Neural crest cell (in vitro differentiated cells): ENCODE results near the gene KBTBD12. TPM values are rescaled to one million over a fixed set of nuclear protein-coding genes. Genes with fewer than 3 reads are reported as not detected.

Experiments
- DNase-seq: peaks from one replicate; pipeline ENCODE4 v3.0.0; 2021; ENCODE audit warnings: low read depth, mixed read lengths, low spot score
- H3K27ac Mint-ChIP-seq: one replicate; pipeline ENCODE4 v1.8.0; 2021; ENCODE audit warnings: mild to moderate bottlenecking, mixed read lengths; ENCODE audit not compliant: unreplicated experiment
- H3K27me3 Mint-ChIP-seq: 2 replicates; pipeline ENCODE4 v1.8.0; 2021; ENCODE audit warnings: low read depth, mild to moderate bottlenecking, mixed read lengths
- H3K36me3 Mint-ChIP-seq: 2 replicates; pipeline ENCODE4 v1.8.0; 2021; ENCODE audit warnings: low read depth, mild to moderate bottlenecking, mixed read lengths
- H3K4me1 Mint-ChIP-seq: 2 replicates; pipeline ENCODE4 v1.8.0; 2021; ENCODE audit warnings: mixed read lengths
- H3K4me3 Mint-ChIP-seq: one replicate; pipeline ENCODE4 v1.8.0; 2021; ENCODE audit warnings: mild to moderate bottlenecking, mixed read lengths
- H3K9me3 Mint-ChIP-seq: 2 replicates; pipeline ENCODE4 v1.8.0; 2021; ENCODE audit warnings: mixed read lengths
- total RNA-seq: library from RNA; stranded (reverse); gene quantifications from 2 replicates; pipeline ENCODE4 v1.2.1, GENCODE V29; 2021
- TF ChIP-seq, protein P1 (sequence below): fragments of 200-600 bp; sonication (generic); conservative IDR thresholded peaks from 2 replicates; pipeline ENCODE4 v1.5.0; 2021; ENCODE audit warnings: antibody characterized with exemption, mild to moderate bottlenecking

KBTBD12 gene
- total RNA-seq, 1 donor from 2014 or later = not detected

DNA sequence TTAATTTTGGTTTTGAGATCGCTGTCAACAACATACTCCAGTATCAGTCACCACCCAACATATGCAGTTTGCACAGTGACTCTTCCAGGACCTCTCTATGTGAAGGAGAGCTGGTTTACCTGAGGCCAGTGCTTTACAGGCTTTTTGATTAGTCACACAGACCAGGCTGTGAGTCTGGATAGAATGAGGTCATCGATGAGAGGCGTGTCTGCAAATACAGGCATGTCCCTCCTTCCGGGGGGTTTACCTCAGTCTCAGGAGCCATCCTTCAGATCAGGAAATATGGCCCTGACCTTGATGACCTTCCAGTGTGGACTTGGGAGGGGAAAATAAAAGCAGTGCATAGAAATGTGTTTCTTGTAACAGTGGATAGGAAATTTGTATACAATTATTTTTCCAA, 46.9 kb downstream of the KBTBD12 start:
- Mint-ChIP-seq H3K9me3 (no peaks in the 10 kb centered on the region), H3K27me3 (no peaks in the 10 kb centered on the region), H3K4me3 (no peak overlapping the region), H3K36me3 (no peaks in the 10 kb centered on the region), H3K4me1 (peaks cover 11% of the 10 kb centered on the region), H3K27ac (no peak overlapping the region)
- no peak for DNase-seq
- TF ChIP-seq, protein P1, sequence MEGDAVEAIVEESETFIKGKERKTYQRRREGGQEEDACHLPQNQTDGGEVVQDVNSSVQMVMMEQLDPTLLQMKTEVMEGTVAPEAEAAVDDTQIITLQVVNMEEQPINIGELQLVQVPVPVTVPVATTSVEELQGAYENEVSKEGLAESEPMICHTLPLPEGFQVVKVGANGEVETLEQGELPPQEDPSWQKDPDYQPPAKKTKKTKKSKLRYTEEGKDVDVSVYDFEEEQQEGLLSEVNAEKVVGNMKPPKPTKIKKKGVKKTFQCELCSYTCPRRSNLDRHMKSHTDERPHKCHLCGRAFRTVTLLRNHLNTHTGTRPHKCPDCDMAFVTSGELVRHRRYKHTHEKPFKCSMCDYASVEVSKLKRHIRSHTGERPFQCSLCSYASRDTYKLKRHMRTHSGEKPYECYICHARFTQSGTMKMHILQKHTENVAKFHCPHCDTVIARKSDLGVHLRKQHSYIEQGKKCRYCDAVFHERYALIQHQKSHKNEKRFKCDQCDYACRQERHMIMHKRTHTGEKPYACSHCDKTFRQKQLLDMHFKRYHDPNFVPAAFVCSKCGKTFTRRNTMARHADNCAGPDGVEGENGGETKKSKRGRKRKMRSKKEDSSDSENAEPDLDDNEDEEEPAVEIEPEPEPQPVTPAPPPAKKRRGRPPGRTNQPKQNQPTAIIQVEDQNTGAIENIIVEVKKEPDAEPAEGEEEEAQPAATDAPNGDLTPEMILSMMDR = no peak

DNA sequence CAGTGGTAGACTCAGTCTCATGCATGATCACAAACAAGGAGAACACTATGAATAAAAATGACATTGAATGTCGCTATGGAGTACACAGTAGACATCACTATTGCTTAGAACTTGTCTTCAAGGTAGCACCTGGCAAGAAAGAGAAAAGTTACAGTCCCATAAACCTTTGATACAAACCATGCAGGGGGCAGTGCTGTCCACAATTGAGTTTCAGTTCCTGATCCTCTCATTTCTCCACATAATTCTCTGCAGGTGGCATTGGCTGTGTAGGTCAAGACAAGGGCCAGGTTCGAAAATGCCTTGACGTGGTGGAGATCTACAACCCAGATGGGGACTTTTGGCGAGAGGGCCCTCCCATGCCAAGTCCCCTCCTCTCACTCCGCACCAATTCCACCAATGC, 47.9 kb downstream of the KBTBD12 start:
- TF ChIP-seq, protein P1 = no peak
- no peak for DNase-seq
- no peak overlapping the region for H3K4me3 Mint-ChIP-seq
- peaks cover 12% of the 10 kb centered on the region for H3K4me1 Mint-ChIP-seq
- no peaks in the 10 kb centered on the region for H3K9me3 Mint-ChIP-seq
- no peaks in the 10 kb centered on the region for H3K27me3 Mint-ChIP-seq
- H3K27ac Mint-ChIP-seq = no peak overlapping the region
- no peaks in the 10 kb centered on the region for H3K36me3 Mint-ChIP-seq

DNA sequence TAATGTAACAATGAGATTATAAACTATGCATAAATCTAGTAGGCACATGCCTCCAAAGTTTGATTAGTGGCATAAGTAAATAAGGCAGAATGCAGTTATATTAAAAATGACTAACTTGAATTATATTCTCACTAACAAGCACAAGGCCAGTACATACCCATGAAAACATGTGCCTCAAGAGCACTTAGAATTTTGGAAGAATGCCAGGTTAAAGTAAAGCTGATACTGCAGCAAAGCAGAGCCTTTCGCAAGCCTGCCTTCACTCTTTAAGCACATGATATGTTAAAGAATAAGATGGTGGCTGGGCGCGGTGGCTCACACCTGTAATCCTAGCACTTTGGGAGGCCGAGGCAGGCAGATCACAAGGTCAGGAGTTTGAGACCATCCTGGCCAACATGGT, 49.0 kb downstream of the KBTBD12 start:
- TF ChIP-seq, protein P1 = no peak

DNA sequence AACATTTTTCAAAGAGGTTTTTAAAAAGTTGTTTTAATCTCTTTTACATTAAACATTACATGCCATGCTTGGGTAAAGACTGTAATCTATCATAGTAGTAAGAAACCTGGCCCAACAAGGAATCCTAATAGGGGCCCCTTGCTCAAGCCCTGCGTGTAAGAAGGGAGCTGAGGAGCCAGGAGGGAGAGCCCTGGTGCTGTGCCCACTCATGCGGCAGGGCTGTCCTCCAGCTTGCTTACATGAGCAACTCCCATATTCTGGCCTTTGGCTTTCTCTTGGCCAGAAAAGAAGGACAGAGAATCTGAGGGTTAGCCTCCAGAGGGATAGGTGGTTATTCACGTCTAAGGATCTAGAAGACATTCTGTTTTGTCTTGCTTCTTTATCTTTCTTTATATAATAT, 49.8 kb downstream of the KBTBD12 start:
- Mint-ChIP-seq H3K27me3 (no peaks in the 10 kb centered on the region), H3K4me1 (peaks cover 14% of the 10 kb centered on the region), H3K9me3 (no peaks in the 10 kb centered on the region), H3K4me3 (no peak overlapping the region), H3K27ac (no peak overlapping the region), H3K36me3 (no peaks in the 10 kb centered on the region)
- TF ChIP-seq, protein P1 = no peak
- no peak for DNase-seq

More for the DNA sequence above, 49.0 kb downstream of the KBTBD12 start:
- no peaks in the 10 kb centered on the region for H3K9me3 Mint-ChIP-seq
- H3K27me3 Mint-ChIP-seq = no peaks in the 10 kb centered on the region
- no peak overlapping the region for H3K27ac Mint-ChIP-seq
- H3K4me3 Mint-ChIP-seq = no peak overlapping the region
- DNase-seq = no peak
- H3K4me1 Mint-ChIP-seq = peaks cover 15% of the 10 kb centered on the region
- no peaks in the 10 kb centered on the region for H3K36me3 Mint-ChIP-seq

DNA sequence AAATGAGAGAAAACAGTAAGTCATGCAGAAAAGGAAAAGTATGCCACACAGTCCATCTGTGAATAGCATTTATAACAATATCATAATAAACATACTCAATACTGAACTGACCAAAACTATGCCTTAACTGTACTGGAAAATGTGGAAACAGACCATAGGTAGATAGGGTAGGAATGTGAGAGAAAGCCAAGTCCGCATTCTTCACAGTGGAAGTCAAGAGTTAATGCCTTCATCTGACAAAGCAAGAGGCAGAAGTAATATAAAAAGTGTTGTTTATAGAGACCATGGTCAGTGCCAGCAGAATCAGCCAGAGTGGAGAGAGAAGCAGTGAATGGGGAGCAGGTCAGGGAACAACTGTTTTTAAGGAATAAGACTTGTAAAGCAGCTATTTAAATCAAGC, 52.3 kb downstream of the KBTBD12 start:
- TF ChIP-seq, protein P1 = no peak
- H3K4me3 Mint-ChIP-seq = no peak overlapping the region
- no peak for DNase-seq
- H3K27me3 Mint-ChIP-seq = peaks cover 4% of the 10 kb centered on the region
- no peaks in the 10 kb centered on the region for H3K36me3 Mint-ChIP-seq
- peaks cover 4% of the 10 kb centered on the region for H3K4me1 Mint-ChIP-seq
- no peaks in the 10 kb centered on the region for H3K9me3 Mint-ChIP-seq
- H3K27ac Mint-ChIP-seq = no peak overlapping the region
